ENCODE results near the gene GATA5.

The GATA5 gene

GRCh38 chr20:62416651-62417637 lies 58.9 kb downstream of the GATA5 start:
- no peak for DNase-seq (ENCODE audit: low read depth)

GRCh38 chr20:62415354-62416111 lies 60.3 kb downstream of the GATA5 start:
- no peak for DNase-seq (ENCODE audit: low read depth)

GRCh38 chr20:62413896-62414481 lies 61.8 kb downstream of the GATA5 start:
- DNase-seq (ENCODE audit: low read depth), result no peak

Data from stimulated activated CD8-positive, alpha-beta memory T cell treated with anti-CD3 and anti-CD28 coated beads, Interleukin-7, amount 100 ng/mL, for 24 hours (primary cell).